ENCODE measurements around the gene TMEM63B. TPM values are rescaled to one million over a fixed set of nuclear protein-coding genes. Genes with fewer than 3 reads are reported as not detected.

Gene TMEM63B
- total and polyA plus RNA-seq, 2 of the 8 experiments (the other 6 are each of a cell fraction or from before 2014, with no cell fraction given), result 61.1 to 96.8 TPM

DNA sequence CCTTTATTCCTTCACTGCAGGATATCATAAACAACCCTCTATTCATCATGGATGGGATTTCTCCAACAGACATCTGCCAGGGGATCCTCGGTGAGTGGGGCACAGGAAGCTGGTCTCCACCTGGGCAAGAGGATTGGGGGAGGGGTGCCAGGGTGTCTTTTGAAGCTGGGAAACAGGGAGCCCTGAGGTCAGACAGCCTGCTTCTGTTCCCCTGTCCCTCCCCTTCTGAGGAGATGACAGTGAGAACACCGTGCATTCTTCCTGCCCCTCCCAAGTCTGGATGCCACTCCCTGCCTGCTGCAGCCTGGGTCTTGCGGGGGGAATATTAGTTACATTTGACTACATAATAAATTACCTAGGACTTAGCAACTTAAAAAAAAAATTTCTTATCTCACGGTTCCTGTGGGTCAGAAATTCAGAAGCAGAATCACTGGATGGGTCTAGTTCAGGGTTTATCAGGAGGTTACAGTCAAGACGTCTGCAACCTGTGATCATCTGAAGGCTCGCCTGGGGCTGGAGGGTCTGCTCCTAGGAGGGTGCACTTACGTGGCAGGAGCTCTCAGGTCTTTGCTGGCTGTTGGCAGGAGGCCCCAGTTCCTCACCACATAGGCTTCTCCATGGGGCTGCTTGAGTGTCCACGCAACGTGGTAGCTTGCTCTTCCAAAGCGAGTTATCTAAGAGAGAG, 42.7 kb downstream of the TMEM63B start:
- 0 out of 7 replicates have a peak, but pooled peaks cover 0 to 4% (median 0%) of the 10 kb centered on the region in 4 experiments for H3K27me3 ChIP-seq (replicated peaks in 1 of 4; ENCODE audit: control insufficient read depth in 3 of 4, extremely low read depth in 1 of 4, insufficient read depth in 3 of 4, low read length in 3 of 4)
- no peak overlapping the region for H4K91ac ChIP-seq (replicated peaks; ENCODE audit: insufficient read length, low read length)
- no peak overlapping the region for H2BK12ac ChIP-seq (ENCODE audit: low read depth, low read length)
- H3K18ac ChIP-seq (ENCODE audit: extremely low read depth, low read length), result no peak overlapping the region
- DNase-seq (ENCODE audit: low read depth in 1 of 2, low spot score in 2 of 2), result no peak
- H4K20me1 ChIP-seq (replicated peaks in 1 of 2; ENCODE audit: control insufficient read depth in 1 of 2, insufficient read depth in 2 of 2, low read length in 2 of 2), result no peaks in the 10 kb centered on the region
- no peak overlapping the region for H2BK5ac ChIP-seq (ENCODE audit: low read depth, low read length)
- H3K14ac ChIP-seq (ENCODE audit: insufficient read length), result no peak overlapping the region
- H3K56ac ChIP-seq (replicated peaks; ENCODE audit: insufficient read length, low read depth, low read length), result no peak overlapping the region
- no peak overlapping the region for H3K27ac ChIP-seq (ENCODE audit: low read depth, low read length)
- H3K36me3 ChIP-seq (ENCODE audit: control insufficient read depth in 2 of 4, insufficient read depth in 4 of 4, low read length in 3 of 4), result no peaks in the 10 kb centered on the region
- no peaks in the 10 kb centered on the region for H3K23me2 ChIP-seq (ENCODE audit: low read depth, low read length)
- H3K4ac ChIP-seq (replicated peaks; ENCODE audit: insufficient read length, low read depth, low read length), result no peak overlapping the region
- H3K4me3 ChIP-seq (ENCODE audit: extremely low read depth in 1 of 4, insufficient read depth in 2 of 4, low read depth in 3 of 4, low read length in 4 of 4), result no peak overlapping the region
- 80% methylated on average over 10 of the region's 10 CpGs; no CpG with 5 or more reads in 1 of the 2 experiments for WGBS, 2 experiments (ENCODE audit: extremely low coverage in 1 of 2, insufficient coverage in 1 of 2, insufficient read length in 1 of 2, insufficient replicate concordance in 2 of 2, low coverage in 1 of 2, low lambda C conversion rate in 2 of 2, missing lambda C conversion rate in 1 of 2)
- POLR2A ChIA-PET (ENCODE audit: partially characterized antibody), result interaction anchor here (0.6 to 2.8 kb wide), 10 partner anchors 10 to 87 kb away, joined by 3 to 29 read pairs (median 5); partner anchors contain the start of genes HSP90AB1 and SLC35B2
- no peak overlapping the region for H2BK120ac ChIP-seq (replicated peaks; ENCODE audit: low read depth, low read length)
- H4K8ac ChIP-seq (ENCODE audit: extremely low read depth, insufficient read depth, low read length), result no peak overlapping the region
- no peak overlapping the region for H4K5ac ChIP-seq (ENCODE audit: insufficient read length, low read depth, low read length)
- H2BK20ac ChIP-seq (ENCODE audit: low read length), result no peak overlapping the region
- no peak overlapping the region for H2AFZ ChIP-seq (ENCODE audit: low read length)
- no peak overlapping the region; the same call in 1 of the 2 replicates for H2BK15ac ChIP-seq (ENCODE audit: low read length)
- H3K9ac ChIP-seq (replicated peaks in 1 of 4; ENCODE audit: extremely low read depth in 1 of 4, low read depth in 3 of 4, low read length in 3 of 4), result no peak overlapping the region
- CTCF ChIA-PET (ENCODE audit: partially characterized antibody), result interaction anchor here (0.7 to 3.1 kb wide), 15 partner anchors 9 to 135 kb away, joined by 3 to 22 read pairs (median 4); partner anchors contain the start of gene MYMX
- no peak overlapping the region for H2AK5ac ChIP-seq (ENCODE audit: low read depth, low read length)
- FAIRE-seq, result no peak
- H3K9me3 ChIP-seq (ENCODE audit: insufficient read depth in 2 of 2, low read depth in 1 of 2, low read length in 1 of 2), result no peaks in the 10 kb centered on the region
- no peak overlapping the region for H3K23ac ChIP-seq (ENCODE audit: insufficient read length)
- H3K79me2 ChIP-seq (ENCODE audit: control insufficient read depth in 1 of 2, insufficient read depth in 2 of 2, low read length in 2 of 2), result no peaks in the 10 kb centered on the region
- H3K4me2 ChIP-seq (ENCODE audit: insufficient read depth in 1 of 2, low read depth in 2 of 2, low read length in 2 of 2), result no peak overlapping the region
- H3K4me1 ChIP-seq (replicated peaks in 1 of 4; ENCODE audit: control insufficient read depth in 3 of 4, insufficient read depth in 4 of 4, low read length in 3 of 4), result peaks cover 0 to 18% (median 10%) of the 10 kb centered on the region in 4 experiments; a peak in 6 of 7 replicates
- no peaks in the 10 kb centered on the region for H3K79me1 ChIP-seq (ENCODE audit: low read depth, low read length)
- no peak for TF ChIP-seq POLR2A (IDR thresholded peaks at IDR 0.05; ENCODE audit: control extremely low read depth in 1 of 2, low read depth in 2 of 2, low read length in 2 of 2)
- TF ChIP-seq EZH2 (IDR thresholded peaks at IDR 0.05; ENCODE audit: low read depth, low read length, severe bottlenecking), result no peak
- no peak for TF ChIP-seq MAFK (IDR thresholded peaks at IDR 0.05; ENCODE audit: low read depth, low read length)
- TF ChIP-seq CBX5 (IDR thresholded peaks at IDR 0.05; ENCODE audit: low read depth, low read length), result no peak
- TF ChIP-seq GABPA (IDR thresholded peaks at IDR 0.05; ENCODE audit: borderline replicate concordance, insufficient read depth, low read length), result no peak
- no peak for TF ChIP-seq SUZ12 (IDR thresholded peaks at IDR 0.05; ENCODE audit: low read length)
- TF ChIP-seq CHD1 (IDR thresholded peaks at IDR 0.05; ENCODE audit: low read depth, low read length), result no peak
- TF ChIP-seq NRF1 (IDR thresholded peaks at IDR 0.05; ENCODE audit: low read depth, low read length), result no peak
- no peak for TF ChIP-seq POLR2AphosphoS5 (IDR thresholded peaks at IDR 0.05; ENCODE audit: low read depth, low read length)
- no peak for TF ChIP-seq RAD21 (IDR thresholded peaks at IDR 0.05 in 1 of 2, conservative IDR thresholded peaks at IDR 0.05 in 1 of 2; ENCODE audit: low read depth in 2 of 2, low read length in 2 of 2)
- no peak for TF ChIP-seq CHD2 (IDR thresholded peaks at IDR 0.05; ENCODE audit: low read length)
- TF ChIP-seq KDM1A (IDR thresholded peaks at IDR 0.05; ENCODE audit: borderline replicate concordance, low read length), result no peak
- no peak for TF ChIP-seq HDAC6 (IDR thresholded peaks at IDR 0.05; ENCODE audit: low read depth, low read length)

Data from H1 (cell line).